ENCODE results near the gene SCYL3. TPM values are rescaled to one million over a fixed set of nuclear protein-coding genes. Genes with fewer than 3 reads are reported as not detected.

Gene SCYL3
- total RNA-seq, 1 experiment from 2014 or later = 7.6 TPM

- Histone ChIP-seq H3K27ac (ENCODE audit: low read depth, low read length) (no peak overlapping the region), H4K20me1 (ENCODE audit: insufficient read depth) (no peaks in the 10 kb centered on the region), H3K9me3 (ENCODE audit: control insufficient read depth in 1 of 2, insufficient read depth in 1 of 2, low read depth in 1 of 2, low read length in 2 of 2) (no peaks in the 10 kb centered on the region), H3K4me1 (ENCODE audit: control insufficient read depth in 1 of 2, insufficient read depth in 2 of 2, low read length in 2 of 2) (peaks cover 6 to 20% of the 10 kb centered on the region in 2 experiments; a peak in 3 of 4 replicates), H3K4me2 (ENCODE audit: low read length) (peak overlapping the region; percentile 28), H3K4me3 (replicated peaks in 1 of 2; ENCODE audit: low read depth in 1 of 2, low read length in 2 of 2) (no peak overlapping the region), H3K36me3 (ENCODE audit: control insufficient read depth in 1 of 2, insufficient read depth in 2 of 2, low read length in 2 of 2) (no peaks in the 10 kb centered on the region), H3K79me2 (ENCODE audit: insufficient read depth, low read length) (no peaks in the 10 kb centered on the region), H3K9me2 (ENCODE audit: insufficient read depth) (no peaks in the 10 kb centered on the region), H3K27me3 (ENCODE audit: insufficient read depth, low read length) (no peaks in the 10 kb centered on the region; the same call in 1 of the 2 replicates), H2AFZ (ENCODE audit: low read depth, low read length, poor library complexity, severe bottlenecking) (peak overlapping the region; percentile 31), H3K9ac (ENCODE audit: low read length) (no peak overlapping the region)
- intact Hi-C loops (cut with micrococcal nuclease) = no loop called here
- CTCF ChIA-PET = no interaction called here
- RAD21 ChIA-PET (ENCODE audit: low non-redundant PET in 1 of 2, low total read pairs in 2 of 2, uncharacterized antibody in 2 of 2, unreplicated experiment in 2 of 2) = no interaction called here
- POLR2A ChIA-PET = no interaction called here
- peak; percentile 84 for ATAC-seq
- BruUV-seq (replicated peaks) = no TSS peak
- peak; percentile 34 for DNase-seq (ENCODE audit: low read depth, low spot score)
- TF ChIP-seq FOSL1 (IDR thresholded peaks at IDR 0.05; ENCODE audit: low read depth) = peak; percentile 69
- TF ChIP-seq POLR2AphosphoS5 (IDR thresholded peaks at IDR 0.05; ENCODE audit: low read depth, low read length) = no peak
- no peak for TF ChIP-seq YY1 (IDR thresholded peaks at IDR 0.05; ENCODE audit: extremely low read depth, insufficient replicate concordance, low read depth, low read length)
- no peak for TF ChIP-seq SIN3A (IDR thresholded peaks at IDR 0.05; ENCODE audit: low read depth)
- TF ChIP-seq POLR2A (IDR thresholded peaks at IDR 0.05; ENCODE audit: borderline replicate concordance, extremely low read depth, insufficient read depth, insufficient read length) = no peak
- TF ChIP-seq RAD21 (IDR thresholded peaks at IDR 0.05; ENCODE audit: low read depth) = no peak
- no peak for TF ChIP-seq CEBPB (IDR thresholded peaks at IDR 0.05; ENCODE audit: low read depth)
- no peak for TF ChIP-seq SRF (IDR thresholded peaks at IDR 0.05; ENCODE audit: low read depth)
- TF ChIP-seq TCF7L2 (IDR thresholded peaks at IDR 0.05; ENCODE audit: borderline replicate concordance, extremely low read depth, insufficient read depth, insufficient read length) = peak; percentile 40
- TF ChIP-seq, protein P1, sequence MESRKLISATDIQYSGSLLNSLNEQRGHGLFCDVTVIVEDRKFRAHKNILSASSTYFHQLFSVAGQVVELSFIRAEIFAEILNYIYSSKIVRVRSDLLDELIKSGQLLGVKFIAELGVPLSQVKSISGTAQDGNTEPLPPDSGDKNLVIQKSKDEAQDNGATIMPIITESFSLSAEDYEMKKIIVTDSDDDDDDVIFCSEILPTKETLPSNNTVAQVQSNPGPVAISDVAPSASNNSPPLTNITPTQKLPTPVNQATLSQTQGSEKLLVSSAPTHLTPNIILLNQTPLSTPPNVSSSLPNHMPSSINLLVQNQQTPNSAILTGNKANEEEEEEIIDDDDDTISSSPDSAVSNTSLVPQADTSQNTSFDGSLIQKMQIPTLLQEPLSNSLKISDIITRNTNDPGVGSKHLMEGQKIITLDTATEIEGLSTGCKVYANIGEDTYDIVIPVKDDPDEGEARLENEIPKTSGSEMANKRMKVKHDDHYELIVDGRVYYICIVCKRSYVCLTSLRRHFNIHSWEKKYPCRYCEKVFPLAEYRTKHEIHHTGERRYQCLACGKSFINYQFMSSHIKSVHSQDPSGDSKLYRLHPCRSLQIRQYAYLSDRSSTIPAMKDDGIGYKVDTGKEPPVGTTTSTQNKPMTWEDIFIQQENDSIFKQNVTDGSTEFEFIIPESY (IDR thresholded peaks at IDR 0.05; ENCODE audit: extremely low read depth, insufficient replicate concordance, low read length) = no peak
- TF ChIP-seq JUND (IDR thresholded peaks at IDR 0.05) = peak; percentile 42
- no peak for TF ChIP-seq EZH2 (IDR thresholded peaks at IDR 0.05)
- TF ChIP-seq EZH2phosphoT487 (IDR thresholded peaks at IDR 0.05; ENCODE audit: borderline replicate concordance) = no peak
- TF ChIP-seq, protein P2, sequence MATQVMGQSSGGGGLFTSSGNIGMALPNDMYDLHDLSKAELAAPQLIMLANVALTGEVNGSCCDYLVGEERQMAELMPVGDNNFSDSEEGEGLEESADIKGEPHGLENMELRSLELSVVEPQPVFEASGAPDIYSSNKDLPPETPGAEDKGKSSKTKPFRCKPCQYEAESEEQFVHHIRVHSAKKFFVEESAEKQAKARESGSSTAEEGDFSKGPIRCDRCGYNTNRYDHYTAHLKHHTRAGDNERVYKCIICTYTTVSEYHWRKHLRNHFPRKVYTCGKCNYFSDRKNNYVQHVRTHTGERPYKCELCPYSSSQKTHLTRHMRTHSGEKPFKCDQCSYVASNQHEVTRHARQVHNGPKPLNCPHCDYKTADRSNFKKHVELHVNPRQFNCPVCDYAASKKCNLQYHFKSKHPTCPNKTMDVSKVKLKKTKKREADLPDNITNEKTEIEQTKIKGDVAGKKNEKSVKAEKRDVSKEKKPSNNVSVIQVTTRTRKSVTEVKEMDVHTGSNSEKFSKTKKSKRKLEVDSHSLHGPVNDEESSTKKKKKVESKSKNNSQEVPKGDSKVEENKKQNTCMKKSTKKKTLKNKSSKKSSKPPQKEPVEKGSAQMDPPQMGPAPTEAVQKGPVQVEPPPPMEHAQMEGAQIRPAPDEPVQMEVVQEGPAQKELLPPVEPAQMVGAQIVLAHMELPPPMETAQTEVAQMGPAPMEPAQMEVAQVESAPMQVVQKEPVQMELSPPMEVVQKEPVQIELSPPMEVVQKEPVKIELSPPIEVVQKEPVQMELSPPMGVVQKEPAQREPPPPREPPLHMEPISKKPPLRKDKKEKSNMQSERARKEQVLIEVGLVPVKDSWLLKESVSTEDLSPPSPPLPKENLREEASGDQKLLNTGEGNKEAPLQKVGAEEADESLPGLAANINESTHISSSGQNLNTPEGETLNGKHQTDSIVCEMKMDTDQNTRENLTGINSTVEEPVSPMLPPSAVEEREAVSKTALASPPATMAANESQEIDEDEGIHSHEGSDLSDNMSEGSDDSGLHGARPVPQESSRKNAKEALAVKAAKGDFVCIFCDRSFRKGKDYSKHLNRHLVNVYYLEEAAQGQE (IDR thresholded peaks at IDR 0.05; ENCODE audit: low read depth) = no peak
- TF ChIP-seq, protein P3, sequence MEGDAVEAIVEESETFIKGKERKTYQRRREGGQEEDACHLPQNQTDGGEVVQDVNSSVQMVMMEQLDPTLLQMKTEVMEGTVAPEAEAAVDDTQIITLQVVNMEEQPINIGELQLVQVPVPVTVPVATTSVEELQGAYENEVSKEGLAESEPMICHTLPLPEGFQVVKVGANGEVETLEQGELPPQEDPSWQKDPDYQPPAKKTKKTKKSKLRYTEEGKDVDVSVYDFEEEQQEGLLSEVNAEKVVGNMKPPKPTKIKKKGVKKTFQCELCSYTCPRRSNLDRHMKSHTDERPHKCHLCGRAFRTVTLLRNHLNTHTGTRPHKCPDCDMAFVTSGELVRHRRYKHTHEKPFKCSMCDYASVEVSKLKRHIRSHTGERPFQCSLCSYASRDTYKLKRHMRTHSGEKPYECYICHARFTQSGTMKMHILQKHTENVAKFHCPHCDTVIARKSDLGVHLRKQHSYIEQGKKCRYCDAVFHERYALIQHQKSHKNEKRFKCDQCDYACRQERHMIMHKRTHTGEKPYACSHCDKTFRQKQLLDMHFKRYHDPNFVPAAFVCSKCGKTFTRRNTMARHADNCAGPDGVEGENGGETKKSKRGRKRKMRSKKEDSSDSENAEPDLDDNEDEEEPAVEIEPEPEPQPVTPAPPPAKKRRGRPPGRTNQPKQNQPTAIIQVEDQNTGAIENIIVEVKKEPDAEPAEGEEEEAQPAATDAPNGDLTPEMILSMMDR (IDR thresholded peaks at IDR 0.05 in 2 of 3, conservative IDR thresholded peaks at IDR 0.05 in 1 of 3; ENCODE audit: borderline replicate concordance in 1 of 3, insufficient read depth in 1 of 3, low read depth in 2 of 3, low read length in 2 of 3) = no peak
- no peak for TF ChIP-seq CBX3 (IDR thresholded peaks at IDR 0.05; ENCODE audit: low read depth)
- peak; percentile 20; the same call in 1 of the 2 replicates for TF ChIP-seq SP1 (IDR thresholded peaks at IDR 0.05; ENCODE audit: low read depth)
- TF ChIP-seq ZNF274 (IDR thresholded peaks at IDR 0.05; ENCODE audit: low read depth, low read length) = no peak
- no peak for TF ChIP-seq ELF1 (IDR thresholded peaks at IDR 0.05; ENCODE audit: borderline replicate concordance, low read depth)
- no peak for TF ChIP-seq ZFX (IDR thresholded peaks at IDR 0.05)
- TF ChIP-seq, protein P4, sequence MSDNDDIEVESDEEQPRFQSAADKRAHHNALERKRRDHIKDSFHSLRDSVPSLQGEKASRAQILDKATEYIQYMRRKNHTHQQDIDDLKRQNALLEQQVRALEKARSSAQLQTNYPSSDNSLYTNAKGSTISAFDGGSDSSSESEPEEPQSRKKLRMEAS (IDR thresholded peaks at IDR 0.05) = no peak
Measured at GRCh38 chr1:169899519-169900217, 6.0 kb upstream of the SCYL3 start.
